ENCODE data around the gene ANK2.

The ANK2 gene

GRCh38 chr4:113389160-113389559 is 339.7 kb downstream of the ANK2 start:
- no peak for DNase-seq (ENCODE audit: low read depth in 2 of 3, low spot score in 2 of 3)

DNA sequence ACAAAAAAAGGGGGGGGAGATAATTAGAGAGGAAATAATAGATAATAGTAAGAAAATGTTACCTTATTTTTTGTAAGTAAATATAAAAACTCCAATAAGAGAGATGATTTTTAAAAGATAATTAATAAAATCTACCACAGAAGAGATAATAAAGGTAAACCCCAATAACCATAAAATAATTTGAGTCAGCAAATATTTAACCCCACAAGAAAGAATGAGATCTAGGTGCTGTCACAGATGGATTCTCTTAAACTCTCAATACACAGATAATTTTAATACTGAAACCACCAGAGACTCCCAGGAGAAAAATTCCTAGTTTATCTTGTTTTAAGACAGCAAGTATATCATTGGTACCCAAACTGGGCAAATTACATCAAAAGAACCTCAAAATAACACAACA is 341.4 kb downstream of the ANK2 start:
- no peak for DNase-seq (ENCODE audit: low read depth in 2 of 3, low spot score in 2 of 3)

DNA sequence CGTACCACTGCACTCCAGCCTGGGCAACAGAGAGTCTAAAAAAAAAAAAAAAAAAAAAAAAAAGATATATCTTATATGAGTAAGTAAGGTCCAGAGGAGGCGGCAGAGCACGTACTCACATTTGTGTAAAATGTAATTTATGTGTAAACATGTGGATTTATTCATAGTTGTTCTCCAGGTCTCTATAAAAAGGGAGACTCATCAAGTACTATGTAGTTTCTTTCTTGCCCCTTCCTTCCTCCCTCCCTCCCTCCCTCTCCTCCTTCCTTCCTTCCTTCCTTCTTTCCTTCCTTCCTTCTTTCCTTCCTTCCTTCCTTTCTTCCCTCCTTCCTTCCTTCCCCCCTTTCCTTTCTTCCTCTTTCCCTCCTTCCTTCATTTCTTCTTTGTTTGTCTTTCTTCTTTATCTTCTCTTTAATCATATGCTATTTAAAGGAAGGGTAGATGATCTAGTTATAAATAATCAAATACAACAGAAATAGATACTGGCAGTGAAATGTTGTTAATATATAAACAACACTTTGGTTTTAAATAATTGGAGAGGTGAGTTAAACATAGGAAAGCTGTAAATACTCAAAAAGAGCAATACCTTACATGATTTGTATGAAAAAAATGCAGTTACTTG is 344.8 kb downstream of the ANK2 start:
- no peak for DNase-seq (ENCODE audit: low read depth in 2 of 3, low spot score in 2 of 3)

DNA sequence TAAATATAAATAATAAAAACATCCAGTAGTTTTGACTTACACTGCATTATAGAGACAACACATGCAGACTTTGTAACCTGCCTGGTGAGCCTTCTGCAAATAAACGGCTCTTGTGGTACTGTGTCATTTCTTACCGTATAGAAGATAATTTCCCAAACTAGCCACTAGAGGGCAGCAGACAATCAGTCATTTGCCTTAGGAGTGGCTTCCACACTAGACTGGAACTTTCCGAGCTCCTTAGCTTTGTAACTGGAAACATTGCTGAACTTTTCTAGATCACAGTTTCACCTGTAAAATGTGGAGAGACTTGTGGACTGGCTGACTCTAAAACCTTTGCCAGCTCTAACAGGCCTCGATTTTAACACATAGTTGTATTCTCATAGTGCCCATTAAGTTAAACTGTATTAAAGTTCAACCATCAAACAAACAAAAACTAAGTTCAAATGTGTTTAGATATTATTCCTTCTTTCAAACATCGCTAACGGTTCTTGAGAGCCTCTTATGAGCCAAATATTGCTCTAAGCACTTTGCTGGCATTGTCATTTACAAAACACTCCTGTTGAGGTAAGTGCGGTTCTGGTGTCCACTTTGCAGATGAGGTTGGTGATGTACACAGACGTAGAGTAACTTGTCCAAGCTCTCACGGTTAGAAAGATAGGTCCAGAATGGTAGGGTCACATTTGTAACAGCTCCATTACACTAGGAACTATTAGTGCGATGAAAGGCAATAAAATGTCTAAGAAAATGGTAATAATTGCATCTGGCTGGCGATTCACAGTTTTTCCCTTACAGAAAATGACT is 345.5 kb downstream of the ANK2 start:
- DNase-seq (ENCODE audit: low read depth in 2 of 3, low spot score in 2 of 3) = peak in 2 of 3 experiments; percentile 0 to 38

DNA sequence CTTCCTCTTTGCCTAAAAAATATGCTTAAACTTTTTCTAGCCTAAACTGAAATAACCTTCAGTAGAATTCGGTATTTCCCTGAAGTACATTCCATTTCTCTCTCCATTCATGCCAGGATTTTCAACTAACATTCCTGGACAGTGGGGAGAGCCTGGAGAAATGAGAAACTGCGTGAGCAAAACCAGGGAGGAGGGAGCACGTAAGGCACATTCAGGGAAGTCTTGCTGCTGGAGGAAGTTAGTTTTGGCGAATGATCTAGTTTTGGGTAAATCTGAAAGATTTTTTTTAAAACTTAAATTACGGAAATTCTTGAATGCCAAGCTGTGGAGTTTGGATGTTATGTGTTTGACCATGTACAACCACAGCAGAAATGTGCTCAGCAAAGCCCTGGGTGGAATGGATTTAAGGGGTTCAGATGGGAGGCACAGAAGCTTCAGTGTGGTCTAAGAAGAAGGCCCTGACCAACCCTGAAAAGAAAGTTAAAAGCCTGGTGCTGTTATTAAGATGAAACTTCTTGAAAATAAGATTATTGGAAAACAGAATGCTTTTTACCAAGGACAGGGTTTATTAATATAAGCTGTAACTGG is 347.8 kb downstream of the ANK2 start:
- no peak for DNase-seq (ENCODE audit: low read depth in 2 of 3, low spot score in 2 of 3)

- no peak for DNase-seq (ENCODE audit: low read depth in 2 of 3, low spot score in 2 of 3)
These were observed 349.1 kb downstream of the ANK2 start for GRCh38 chr4:113398441-113399143.

- DNase-seq (ENCODE audit: low read depth in 2 of 3, low spot score in 2 of 3) = no peak
These were observed 354.7 kb downstream of the ANK2 start for GRCh38 chr4:113404167-113404571.

DNA sequence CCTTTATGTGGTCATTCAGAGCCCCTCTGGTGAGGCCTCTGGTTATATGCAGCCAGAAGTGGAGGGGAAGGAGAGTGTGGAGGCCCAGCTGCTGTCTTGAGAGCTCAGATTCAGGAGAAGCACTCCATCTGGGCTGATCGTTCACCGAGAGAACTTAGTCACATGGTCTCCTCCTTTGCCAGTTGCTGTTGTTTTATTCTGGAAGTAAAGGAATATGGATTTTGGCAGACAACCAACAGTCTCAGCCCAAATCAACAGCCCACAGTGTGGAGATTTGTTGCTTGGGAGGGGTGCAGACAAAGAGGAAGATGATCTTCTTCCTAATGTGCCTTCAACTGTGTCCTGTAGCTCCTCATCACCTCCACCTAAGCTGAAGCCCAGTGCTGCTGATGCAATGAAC is 355.4 kb downstream of the ANK2 start:
- no peak for DNase-seq (ENCODE audit: low read depth in 2 of 3, low spot score in 2 of 3)

GRCh38 chr4:113405874-113406722 is 356.6 kb downstream of the ANK2 start:
- DNase-seq (ENCODE audit: low read depth in 2 of 3, low spot score in 2 of 3) = no peak

GRCh38 chr4:113406723-113407016 is 357.2 kb downstream of the ANK2 start:
- DNase-seq (ENCODE audit: low read depth in 2 of 3, low spot score in 2 of 3) = no peak

DNA sequence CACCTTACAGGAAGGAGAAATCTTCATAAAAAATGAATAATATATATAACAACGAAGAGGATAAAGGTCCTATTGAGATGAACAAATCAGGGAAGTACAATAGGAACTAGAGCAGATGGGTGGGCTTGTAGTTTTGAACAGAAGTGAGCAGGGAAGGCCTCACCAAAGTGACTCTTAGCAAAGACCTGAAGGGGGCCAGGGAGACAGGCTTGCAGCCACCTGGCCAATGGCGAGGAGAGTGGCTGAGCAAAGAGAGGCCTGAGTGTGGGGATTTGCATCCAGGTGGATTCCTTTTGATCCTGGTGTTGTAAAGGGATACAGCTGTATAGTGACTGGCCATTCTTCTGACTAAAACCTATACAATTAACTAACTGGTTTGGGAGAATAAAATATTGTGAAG is 358.0 kb downstream of the ANK2 start:
- DNase-seq (ENCODE audit: low read depth in 2 of 3, low spot score in 2 of 3) = no peak

GRCh38 chr4:113409181-113409580 is 359.7 kb downstream of the ANK2 start:
- DNase-seq (ENCODE audit: low read depth in 2 of 3, low spot score in 2 of 3) = no peak

- DNase-seq (ENCODE audit: low read depth in 2 of 3, low spot score in 2 of 3) = no peak
These were observed 361.2 kb downstream of the ANK2 start for GRCh38 chr4:113410686-113411085.

DNA sequence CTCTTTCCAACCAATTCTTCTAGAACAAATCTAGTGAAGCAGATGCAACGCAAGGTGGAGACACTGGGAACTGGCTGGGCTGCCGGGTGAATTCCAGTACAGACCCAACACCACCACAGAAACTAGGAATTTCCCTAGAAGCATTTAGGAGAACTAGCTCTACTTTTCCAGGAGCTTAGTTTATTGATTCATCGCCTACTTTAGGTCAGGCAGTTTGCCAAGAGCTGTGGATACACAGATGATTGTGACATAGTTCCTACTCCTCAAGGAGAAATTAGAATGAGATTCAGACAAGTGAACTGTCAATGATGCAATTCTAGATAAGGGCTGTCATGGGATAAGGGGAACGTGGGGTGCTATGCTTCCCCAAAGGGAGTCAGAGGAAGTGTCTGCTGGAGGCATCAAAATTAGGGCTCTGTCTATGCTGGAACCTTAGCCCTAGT is 362.1 kb downstream of the ANK2 start:
- DNase-seq (ENCODE audit: low read depth in 2 of 3, low spot score in 2 of 3) = no peak

- no peak for DNase-seq (ENCODE audit: low read depth in 2 of 3, low spot score in 2 of 3)
These were observed 370.2 kb downstream of the ANK2 start for GRCh38 chr4:113419631-113420030.

- no peak for DNase-seq (ENCODE audit: low read depth in 2 of 3, low spot score in 2 of 3)
These were observed 371.5 kb downstream of the ANK2 start for GRCh38 chr4:113420938-113421337.

DNA sequence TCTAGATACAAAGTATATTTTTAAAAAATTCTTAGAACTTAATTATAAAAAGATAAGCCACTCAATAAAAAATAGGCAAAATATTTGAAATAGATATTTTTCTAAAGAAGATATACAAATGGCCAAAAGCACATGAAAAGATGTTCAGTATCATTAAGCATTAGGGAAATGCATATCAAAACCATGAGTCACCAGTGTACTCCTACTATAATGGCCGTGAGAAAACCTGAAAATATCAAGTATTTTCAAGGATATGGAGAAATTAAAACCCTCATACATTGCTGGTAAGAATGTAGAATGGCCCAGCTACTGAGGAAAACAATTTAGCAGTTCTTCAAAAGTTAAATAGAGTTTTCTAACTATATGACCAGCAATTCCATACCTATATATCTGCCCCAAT is 374.2 kb downstream of the ANK2 start:
- no peak for DNase-seq (ENCODE audit: low read depth in 2 of 3, low spot score in 2 of 3)

GRCh38 chr4:113433116-113433515 is 383.7 kb downstream of the ANK2 start:
- no peak for DNase-seq (ENCODE audit: low read depth in 2 of 3, low spot score in 2 of 3)

Measured in activated CD8-positive, alpha-beta memory T cell treated with anti-CD3 and anti-CD28 coated beads for 48 hours (primary cell).